ENCODE measurements around the gene TMEM132E.

- TF ChIP-seq POLR2AphosphoS5 (IDR thresholded peaks at IDR 0.05): no peak
- TF ChIP-seq CTCF (IDR thresholded peaks at IDR 0.05): no peak
- no peak for TF ChIP-seq EP300 (IDR thresholded peaks at IDR 0.05)
These were observed 5.5 kb downstream of the TMEM132E start for GRCh38 chr17:34584805-34585416.

Measured in suprapubic skin (tissue), 4 donors.